ENCODE results near the gene WDR88. TPM values are rescaled to one million over a fixed set of nuclear protein-coding genes. Genes with fewer than 3 reads are reported as not detected.

WDR88 gene
- total and polyA plus RNA-seq, 2 of the 8 experiments (the other 6 are each of a cell fraction or from before 2014, with no cell fraction given), result not detected

DNA sequence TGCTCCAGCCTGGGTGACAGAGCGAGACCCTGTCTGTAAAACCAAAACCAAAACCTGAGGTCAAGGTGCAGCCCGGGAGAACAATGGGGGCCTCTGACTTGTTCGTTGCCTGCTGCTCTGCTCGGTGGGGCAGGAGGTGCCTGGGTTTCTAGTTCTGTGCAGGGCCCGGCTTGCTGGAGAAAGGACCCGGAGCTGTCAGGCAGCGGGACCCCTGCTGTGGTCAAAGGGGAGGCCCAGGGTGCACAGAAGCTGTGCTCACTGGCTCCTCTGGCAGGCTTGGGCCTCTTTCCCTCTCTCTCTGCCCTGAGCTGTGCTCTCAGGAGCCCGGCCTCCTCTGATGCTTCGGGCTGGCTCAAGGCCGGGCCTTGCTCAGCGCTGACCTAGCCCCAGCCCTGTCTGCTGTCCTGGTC, 65.7 kb downstream of the WDR88 start (continued):
- TF ChIP-seq, protein P1, sequence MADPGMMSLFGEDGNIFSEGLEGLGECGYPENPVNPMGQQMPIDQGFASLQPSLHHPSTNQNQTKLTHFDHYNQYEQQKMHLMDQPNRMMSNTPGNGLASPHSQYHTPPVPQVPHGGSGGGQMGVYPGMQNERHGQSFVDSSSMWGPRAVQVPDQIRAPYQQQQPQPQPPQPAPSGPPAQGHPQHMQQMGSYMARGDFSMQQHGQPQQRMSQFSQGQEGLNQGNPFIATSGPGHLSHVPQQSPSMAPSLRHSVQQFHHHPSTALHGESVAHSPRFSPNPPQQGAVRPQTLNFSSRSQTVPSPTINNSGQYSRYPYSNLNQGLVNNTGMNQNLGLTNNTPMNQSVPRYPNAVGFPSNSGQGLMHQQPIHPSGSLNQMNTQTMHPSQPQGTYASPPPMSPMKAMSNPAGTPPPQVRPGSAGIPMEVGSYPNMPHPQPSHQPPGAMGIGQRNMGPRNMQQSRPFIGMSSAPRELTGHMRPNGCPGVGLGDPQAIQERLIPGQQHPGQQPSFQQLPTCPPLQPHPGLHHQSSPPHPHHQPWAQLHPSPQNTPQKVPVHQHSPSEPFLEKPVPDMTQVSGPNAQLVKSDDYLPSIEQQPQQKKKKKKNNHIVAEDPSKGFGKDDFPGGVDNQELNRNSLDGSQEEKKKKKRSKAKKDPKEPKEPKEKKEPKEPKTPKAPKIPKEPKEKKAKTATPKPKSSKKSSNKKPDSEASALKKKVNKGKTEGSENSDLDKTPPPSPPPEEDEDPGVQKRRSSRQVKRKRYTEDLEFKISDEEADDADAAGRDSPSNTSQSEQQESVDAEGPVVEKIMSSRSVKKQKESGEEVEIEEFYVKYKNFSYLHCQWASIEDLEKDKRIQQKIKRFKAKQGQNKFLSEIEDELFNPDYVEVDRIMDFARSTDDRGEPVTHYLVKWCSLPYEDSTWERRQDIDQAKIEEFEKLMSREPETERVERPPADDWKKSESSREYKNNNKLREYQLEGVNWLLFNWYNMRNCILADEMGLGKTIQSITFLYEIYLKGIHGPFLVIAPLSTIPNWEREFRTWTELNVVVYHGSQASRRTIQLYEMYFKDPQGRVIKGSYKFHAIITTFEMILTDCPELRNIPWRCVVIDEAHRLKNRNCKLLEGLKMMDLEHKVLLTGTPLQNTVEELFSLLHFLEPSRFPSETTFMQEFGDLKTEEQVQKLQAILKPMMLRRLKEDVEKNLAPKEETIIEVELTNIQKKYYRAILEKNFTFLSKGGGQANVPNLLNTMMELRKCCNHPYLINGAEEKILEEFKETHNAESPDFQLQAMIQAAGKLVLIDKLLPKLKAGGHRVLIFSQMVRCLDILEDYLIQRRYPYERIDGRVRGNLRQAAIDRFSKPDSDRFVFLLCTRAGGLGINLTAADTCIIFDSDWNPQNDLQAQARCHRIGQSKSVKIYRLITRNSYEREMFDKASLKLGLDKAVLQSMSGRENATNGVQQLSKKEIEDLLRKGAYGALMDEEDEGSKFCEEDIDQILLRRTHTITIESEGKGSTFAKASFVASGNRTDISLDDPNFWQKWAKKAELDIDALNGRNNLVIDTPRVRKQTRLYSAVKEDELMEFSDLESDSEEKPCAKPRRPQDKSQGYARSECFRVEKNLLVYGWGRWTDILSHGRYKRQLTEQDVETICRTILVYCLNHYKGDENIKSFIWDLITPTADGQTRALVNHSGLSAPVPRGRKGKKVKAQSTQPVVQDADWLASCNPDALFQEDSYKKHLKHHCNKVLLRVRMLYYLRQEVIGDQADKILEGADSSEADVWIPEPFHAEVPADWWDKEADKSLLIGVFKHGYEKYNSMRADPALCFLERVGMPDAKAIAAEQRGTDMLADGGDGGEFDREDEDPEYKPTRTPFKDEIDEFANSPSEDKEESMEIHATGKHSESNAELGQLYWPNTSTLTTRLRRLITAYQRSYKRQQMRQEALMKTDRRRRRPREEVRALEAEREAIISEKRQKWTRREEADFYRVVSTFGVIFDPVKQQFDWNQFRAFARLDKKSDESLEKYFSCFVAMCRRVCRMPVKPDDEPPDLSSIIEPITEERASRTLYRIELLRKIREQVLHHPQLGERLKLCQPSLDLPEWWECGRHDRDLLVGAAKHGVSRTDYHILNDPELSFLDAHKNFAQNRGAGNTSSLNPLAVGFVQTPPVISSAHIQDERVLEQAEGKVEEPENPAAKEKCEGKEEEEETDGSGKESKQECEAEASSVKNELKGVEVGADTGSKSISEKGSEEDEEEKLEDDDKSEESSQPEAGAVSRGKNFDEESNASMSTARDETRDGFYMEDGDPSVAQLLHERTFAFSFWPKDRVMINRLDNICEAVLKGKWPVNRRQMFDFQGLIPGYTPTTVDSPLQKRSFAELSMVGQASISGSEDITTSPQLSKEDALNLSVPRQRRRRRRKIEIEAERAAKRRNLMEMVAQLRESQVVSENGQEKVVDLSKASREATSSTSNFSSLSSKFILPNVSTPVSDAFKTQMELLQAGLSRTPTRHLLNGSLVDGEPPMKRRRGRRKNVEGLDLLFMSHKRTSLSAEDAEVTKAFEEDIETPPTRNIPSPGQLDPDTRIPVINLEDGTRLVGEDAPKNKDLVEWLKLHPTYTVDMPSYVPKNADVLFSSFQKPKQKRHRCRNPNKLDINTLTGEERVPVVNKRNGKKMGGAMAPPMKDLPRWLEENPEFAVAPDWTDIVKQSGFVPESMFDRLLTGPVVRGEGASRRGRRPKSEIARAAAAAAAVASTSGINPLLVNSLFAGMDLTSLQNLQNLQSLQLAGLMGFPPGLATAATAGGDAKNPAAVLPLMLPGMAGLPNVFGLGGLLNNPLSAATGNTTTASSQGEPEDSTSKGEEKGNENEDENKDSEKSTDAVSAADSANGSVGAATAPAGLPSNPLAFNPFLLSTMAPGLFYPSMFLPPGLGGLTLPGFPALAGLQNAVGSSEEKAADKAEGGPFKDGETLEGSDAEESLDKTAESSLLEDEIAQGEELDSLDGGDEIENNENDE (IDR thresholded peaks at IDR 0.05; ENCODE audit: insufficient replicate concordance, low read length), result no peak
- TF ChIP-seq NRF1 (IDR thresholded peaks at IDR 0.05; ENCODE audit: low read depth, low read length) (no peak), POLR2AphosphoS5 (IDR thresholded peaks at IDR 0.05; ENCODE audit: low read depth, low read length) (no peak), PHF8 (conservative IDR thresholded peaks at IDR 0.05; ENCODE audit: low read depth, low read length) (no peak), HDAC2 (IDR thresholded peaks at IDR 0.05; ENCODE audit: borderline replicate concordance in 1 of 2, low read depth in 2 of 2, low read length in 2 of 2) (no peak), TAF1 (IDR thresholded peaks at IDR 0.05; ENCODE audit: low read depth, low read length) (no peak), SIRT6 (IDR thresholded peaks at IDR 0.05; ENCODE audit: low read length) (no peak)
- TF ChIP-seq, protein P2, sequence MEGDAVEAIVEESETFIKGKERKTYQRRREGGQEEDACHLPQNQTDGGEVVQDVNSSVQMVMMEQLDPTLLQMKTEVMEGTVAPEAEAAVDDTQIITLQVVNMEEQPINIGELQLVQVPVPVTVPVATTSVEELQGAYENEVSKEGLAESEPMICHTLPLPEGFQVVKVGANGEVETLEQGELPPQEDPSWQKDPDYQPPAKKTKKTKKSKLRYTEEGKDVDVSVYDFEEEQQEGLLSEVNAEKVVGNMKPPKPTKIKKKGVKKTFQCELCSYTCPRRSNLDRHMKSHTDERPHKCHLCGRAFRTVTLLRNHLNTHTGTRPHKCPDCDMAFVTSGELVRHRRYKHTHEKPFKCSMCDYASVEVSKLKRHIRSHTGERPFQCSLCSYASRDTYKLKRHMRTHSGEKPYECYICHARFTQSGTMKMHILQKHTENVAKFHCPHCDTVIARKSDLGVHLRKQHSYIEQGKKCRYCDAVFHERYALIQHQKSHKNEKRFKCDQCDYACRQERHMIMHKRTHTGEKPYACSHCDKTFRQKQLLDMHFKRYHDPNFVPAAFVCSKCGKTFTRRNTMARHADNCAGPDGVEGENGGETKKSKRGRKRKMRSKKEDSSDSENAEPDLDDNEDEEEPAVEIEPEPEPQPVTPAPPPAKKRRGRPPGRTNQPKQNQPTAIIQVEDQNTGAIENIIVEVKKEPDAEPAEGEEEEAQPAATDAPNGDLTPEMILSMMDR (IDR thresholded peaks at IDR 0.05; ENCODE audit: control extremely low read depth in 1 of 3, insufficient read depth in 1 of 3, low read depth in 1 of 3, low read length in 3 of 3), result no peak
- TF ChIP-seq, protein P3, sequence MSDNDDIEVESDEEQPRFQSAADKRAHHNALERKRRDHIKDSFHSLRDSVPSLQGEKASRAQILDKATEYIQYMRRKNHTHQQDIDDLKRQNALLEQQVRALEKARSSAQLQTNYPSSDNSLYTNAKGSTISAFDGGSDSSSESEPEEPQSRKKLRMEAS (IDR thresholded peaks at IDR 0.05), result no peak

Measured in H1 (cell line).